Activated effector memory CD4-positive, alpha-beta T cell treated with anti-CD3 and anti-CD28 coated beads, Interleukin-2, amount 50 U/mL, for 16 hours (primary cell): ENCODE measurements around the gene STIM1.
"Not testable (repeated sequence)": the region's sequence is repeated elsewhere in the genome, so short reads cannot be mapped to it uniquely, and the experiment has no call there.

Source experiments
- DNase-seq: peaks from one replicate; pipeline ENCODE4 v3.0.0-alpha.2; 2020

The STIM1 gene

GRCh38 chr11:3986301-3986700 lies 130.8 kb downstream of the STIM1 start:
- DNase-seq = no peak

GRCh38 chr11:3989276-3989920 lies 133.9 kb downstream of the STIM1 start:
- no peak for DNase-seq

- DNase-seq = no peak
Measured at GRCh38 chr11:3989921-3990290, 134.4 kb downstream of the STIM1 start.

GRCh38 chr11:3990406-3990805 lies 134.9 kb downstream of the STIM1 start:
- no peak for DNase-seq

GRCh38 chr11:3992964-3993363 lies 137.5 kb downstream of the STIM1 start:
- no peak for DNase-seq

GRCh38 chr11:3994030-3994640 lies 138.7 kb downstream of the STIM1 start:
- DNase-seq = no peak

GRCh38 chr11:3995307-3995706 lies 139.8 kb downstream of the STIM1 start:
- no peak for DNase-seq

GRCh38 chr11:3995949-3996554 lies 140.6 kb downstream of the STIM1 start:
- DNase-seq = no peak

- DNase-seq = no peak
Measured at GRCh38 chr11:3996651-3997050, 141.2 kb downstream of the STIM1 start.

- not testable (repeated sequence) for DNase-seq
Measured at GRCh38 chr11:4004753-4005152, 149.3 kb downstream of the STIM1 start.

GRCh38 chr11:4006946-4007680 lies 151.6 kb downstream of the STIM1 start:
- DNase-seq = no peak

GRCh38 chr11:4008116-4008515 lies 152.7 kb downstream of the STIM1 start:
- no peak for DNase-seq

- DNase-seq = not testable (repeated sequence)
Measured at GRCh38 chr11:4016602-4017001, 161.1 kb downstream of the STIM1 start.

- DNase-seq = no peak
Measured at GRCh38 chr11:4017129-4017528, 161.7 kb downstream of the STIM1 start.

- no peak for DNase-seq
Measured at GRCh38 chr11:4018641-4019040, 163.2 kb downstream of the STIM1 start.

- no peak for DNase-seq
Measured at GRCh38 chr11:4019891-4020290, 164.4 kb downstream of the STIM1 start.

GRCh38 chr11:4022669-4023068 lies 167.2 kb downstream of the STIM1 start:
- no peak for DNase-seq

GRCh38 chr11:4025248-4025966 lies 169.9 kb downstream of the STIM1 start:
- no peak for DNase-seq

- no peak for DNase-seq
Measured at GRCh38 chr11:4025967-4026324, 170.5 kb downstream of the STIM1 start.

GRCh38 chr11:4026389-4026788 lies 170.9 kb downstream of the STIM1 start:
- no peak for DNase-seq

GRCh38 chr11:4027746-4028145 lies 172.3 kb downstream of the STIM1 start:
- no peak for DNase-seq

GRCh38 chr11:4030197-4030596 lies 174.7 kb downstream of the STIM1 start:
- no peak for DNase-seq

GRCh38 chr11:4032097-4032496 lies 176.6 kb downstream of the STIM1 start:
- no peak for DNase-seq
